Measurements from ENCODE around the gene G3BP2.

Gene G3BP2

DNA sequence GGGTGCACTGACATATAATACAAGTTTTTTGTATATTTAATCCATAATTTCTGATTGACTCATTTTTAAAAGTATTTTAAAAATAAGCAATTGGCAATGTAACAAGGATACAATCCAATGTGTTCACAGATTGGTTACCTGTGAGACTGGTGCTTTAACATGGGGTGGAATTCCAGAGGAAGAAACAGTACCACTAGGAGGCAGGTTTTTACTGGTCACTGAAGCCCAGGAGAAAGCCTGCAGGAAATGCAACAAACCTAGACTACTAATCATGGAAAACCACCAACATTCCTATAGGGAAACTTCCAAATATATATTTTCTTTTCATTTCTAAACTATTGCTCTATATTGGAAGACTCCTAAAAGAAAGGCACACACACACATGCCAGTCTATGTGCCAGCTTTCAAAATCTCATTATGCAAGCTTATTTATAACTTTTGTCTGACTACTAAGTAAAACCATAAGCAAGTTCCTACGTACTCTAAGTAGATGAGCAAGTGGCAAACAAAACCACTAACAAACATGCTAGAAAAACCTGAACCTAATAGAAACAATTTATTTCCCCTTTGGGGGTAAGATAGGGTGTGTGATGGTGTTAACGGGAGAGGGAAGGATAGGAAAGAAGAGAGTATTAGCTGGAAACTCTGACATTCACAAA is 19.2 kb downstream of the G3BP2 start:
- DNase-seq (ENCODE audit: low read depth), result no peak
- no peak overlapping the region for H3K4me3 ChIP-seq (ENCODE audit: low read depth, low read length)
- in situ Hi-C loops (cut with HindIII; ENCODE audit: low sequenced_read_pairs), result no loop called here
- TF ChIP-seq, protein P1, sequence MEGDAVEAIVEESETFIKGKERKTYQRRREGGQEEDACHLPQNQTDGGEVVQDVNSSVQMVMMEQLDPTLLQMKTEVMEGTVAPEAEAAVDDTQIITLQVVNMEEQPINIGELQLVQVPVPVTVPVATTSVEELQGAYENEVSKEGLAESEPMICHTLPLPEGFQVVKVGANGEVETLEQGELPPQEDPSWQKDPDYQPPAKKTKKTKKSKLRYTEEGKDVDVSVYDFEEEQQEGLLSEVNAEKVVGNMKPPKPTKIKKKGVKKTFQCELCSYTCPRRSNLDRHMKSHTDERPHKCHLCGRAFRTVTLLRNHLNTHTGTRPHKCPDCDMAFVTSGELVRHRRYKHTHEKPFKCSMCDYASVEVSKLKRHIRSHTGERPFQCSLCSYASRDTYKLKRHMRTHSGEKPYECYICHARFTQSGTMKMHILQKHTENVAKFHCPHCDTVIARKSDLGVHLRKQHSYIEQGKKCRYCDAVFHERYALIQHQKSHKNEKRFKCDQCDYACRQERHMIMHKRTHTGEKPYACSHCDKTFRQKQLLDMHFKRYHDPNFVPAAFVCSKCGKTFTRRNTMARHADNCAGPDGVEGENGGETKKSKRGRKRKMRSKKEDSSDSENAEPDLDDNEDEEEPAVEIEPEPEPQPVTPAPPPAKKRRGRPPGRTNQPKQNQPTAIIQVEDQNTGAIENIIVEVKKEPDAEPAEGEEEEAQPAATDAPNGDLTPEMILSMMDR (IDR thresholded peaks at IDR 0.05; ENCODE audit: low read depth, low read length, missing control alignments), result peak; percentile 66

DNA sequence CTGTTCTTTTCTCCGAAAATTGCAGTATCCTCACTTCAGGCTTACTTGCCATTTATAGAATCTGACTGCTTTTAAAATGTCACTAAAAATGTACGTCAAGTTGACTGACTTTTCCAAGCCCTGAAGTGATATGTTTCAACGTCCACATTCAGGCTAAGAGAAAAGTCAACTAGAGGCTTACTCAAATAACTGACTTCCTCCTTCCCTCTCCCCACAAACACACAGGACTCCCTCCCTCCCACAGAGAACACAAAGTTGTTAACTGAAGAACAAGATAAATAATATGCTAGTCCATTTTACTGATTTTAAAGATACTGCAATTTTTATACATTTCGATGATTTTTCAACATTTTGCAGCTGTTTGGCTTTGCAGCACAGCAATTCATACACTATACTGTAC is 29.1 kb downstream of the G3BP2 start:
- TF ChIP-seq, protein P1 (IDR thresholded peaks at IDR 0.05; ENCODE audit: low read depth, low read length, missing control alignments), result no peak
- in situ Hi-C loops (cut with HindIII; ENCODE audit: low sequenced_read_pairs), result no loop called here
- no peak for DNase-seq (ENCODE audit: low read depth)
- H3K4me3 ChIP-seq (ENCODE audit: low read depth, low read length), result no peak overlapping the region

DNA sequence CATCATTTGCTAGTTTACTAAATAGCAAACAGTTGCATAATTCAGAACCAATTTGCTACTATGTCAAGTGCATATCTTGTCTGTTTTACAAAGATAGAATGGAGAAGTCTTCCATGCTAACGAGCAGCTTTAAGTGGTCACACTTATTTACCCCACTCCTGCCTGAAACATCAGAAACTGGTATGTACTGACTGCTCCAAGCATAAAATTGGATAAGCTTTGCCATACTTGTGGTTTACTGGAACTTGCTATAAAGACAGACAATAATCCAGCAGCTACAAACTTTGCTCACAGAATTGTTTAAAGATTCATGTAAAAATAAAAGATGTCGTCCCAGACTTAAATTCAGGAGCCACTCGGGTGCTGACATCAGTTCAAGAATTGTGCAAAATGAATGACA is 29.6 kb downstream of the G3BP2 start:
- TF ChIP-seq, protein P1 (IDR thresholded peaks at IDR 0.05; ENCODE audit: low read depth, low read length, missing control alignments), result no peak
- no peak for DNase-seq (ENCODE audit: low read depth)
- in situ Hi-C loops (cut with HindIII; ENCODE audit: low sequenced_read_pairs), result no loop called here
- H3K4me3 ChIP-seq (ENCODE audit: low read depth, low read length), result no peak overlapping the region

DNA sequence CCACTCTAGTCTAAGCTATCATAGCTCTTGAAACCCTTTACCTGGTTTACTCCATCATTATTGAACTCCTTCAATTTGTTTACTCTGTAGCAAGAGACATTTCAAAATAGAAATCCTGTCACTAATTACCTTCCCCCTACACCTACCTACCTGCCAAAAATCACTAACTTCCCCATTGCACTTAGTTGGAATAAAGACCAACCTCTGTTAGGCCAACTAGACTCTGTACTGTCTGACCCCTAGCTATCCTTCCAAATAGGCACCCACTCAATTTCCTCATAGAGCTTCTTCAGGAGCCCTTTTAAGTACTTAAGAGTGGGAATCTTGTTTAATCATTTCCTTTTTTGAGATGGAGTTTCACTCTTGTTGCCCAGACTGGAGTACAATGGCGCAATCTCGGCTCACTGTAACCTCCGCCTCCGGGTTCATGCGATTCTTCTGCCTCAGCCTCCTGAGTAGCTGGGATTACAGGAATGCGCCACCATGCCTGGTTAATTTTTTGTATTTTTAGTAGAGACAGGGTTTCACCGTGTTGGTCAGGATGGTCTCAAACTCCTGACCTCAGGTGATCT is 34.0 kb downstream of the G3BP2 start:
- TF ChIP-seq, protein P1 (IDR thresholded peaks at IDR 0.05; ENCODE audit: low read depth, low read length, missing control alignments), result no peak
- no peak for DNase-seq (ENCODE audit: low read depth)
- in situ Hi-C loops (cut with HindIII; ENCODE audit: low sequenced_read_pairs), result no loop called here
- no peak overlapping the region for H3K4me3 ChIP-seq (ENCODE audit: low read depth, low read length)

DNA sequence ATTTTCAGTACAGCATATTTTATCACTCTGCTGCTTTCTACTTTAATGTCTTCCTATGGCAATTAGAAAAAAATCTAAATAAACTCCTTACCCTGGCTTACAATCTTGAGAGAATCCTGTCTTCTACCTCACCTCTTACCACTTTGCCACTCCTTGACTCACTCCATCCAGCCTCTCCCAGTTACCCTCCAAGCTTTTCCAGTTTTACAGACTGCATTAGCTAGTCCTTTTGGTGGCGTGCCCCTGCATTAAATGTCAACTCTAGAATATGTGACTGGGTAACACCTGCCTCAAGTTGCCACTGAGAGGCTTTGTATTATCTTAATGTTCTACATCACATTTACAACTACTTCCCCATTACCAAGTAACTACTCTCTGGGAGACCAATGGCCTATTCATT is 35.4 kb downstream of the G3BP2 start:
- DNase-seq (ENCODE audit: low read depth), result no peak
- in situ Hi-C loops (cut with HindIII; ENCODE audit: low sequenced_read_pairs), result no loop called here
- TF ChIP-seq, protein P1 (IDR thresholded peaks at IDR 0.05; ENCODE audit: low read depth, low read length, missing control alignments), result no peak
- H3K4me3 ChIP-seq (ENCODE audit: low read depth, low read length), result no peak overlapping the region

DNA sequence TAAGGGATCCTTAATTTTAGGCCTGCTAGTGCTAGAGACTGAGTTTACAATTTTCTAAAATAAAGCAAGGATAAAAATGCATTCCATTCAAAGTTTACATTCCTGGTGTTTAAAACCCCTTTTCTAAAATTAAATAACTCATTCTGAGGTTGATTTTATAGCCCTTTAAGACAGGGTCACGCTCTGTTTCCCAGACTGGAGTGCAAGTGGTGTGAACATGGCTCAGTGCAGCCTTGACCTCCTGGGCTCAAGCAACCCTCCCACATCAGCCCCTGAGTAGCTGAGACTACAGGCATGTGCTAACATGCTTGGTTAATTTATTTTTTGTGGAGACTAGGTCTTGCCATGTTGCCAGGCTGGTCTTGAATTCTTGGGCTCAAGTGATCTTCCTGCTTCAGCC is 36.0 kb downstream of the G3BP2 start:
- H3K4me3 ChIP-seq (ENCODE audit: low read depth, low read length), result no peak overlapping the region
- TF ChIP-seq, protein P1 (IDR thresholded peaks at IDR 0.05; ENCODE audit: low read depth, low read length, missing control alignments), result no peak
- DNase-seq (ENCODE audit: low read depth), result no peak
- in situ Hi-C loops (cut with HindIII; ENCODE audit: low sequenced_read_pairs), result no loop called here
